Activated CD8-positive, alpha-beta memory T cell treated with anti-CD3 and anti-CD28 coated beads, Interleukin-2, amount 50 U/mL, for 24 hours (primary cell): ENCODE data around the gene ECI1.
A peak's percentile ranks its signal among the peaks of the same experiment; 100 is the strongest.

Source experiments
- DNase-seq: peaks from one replicate; pipeline ENCODE4 v3.0.0-alpha.2; 2020; ENCODE audit errors: extremely low read depth

Gene ECI1, protein sequence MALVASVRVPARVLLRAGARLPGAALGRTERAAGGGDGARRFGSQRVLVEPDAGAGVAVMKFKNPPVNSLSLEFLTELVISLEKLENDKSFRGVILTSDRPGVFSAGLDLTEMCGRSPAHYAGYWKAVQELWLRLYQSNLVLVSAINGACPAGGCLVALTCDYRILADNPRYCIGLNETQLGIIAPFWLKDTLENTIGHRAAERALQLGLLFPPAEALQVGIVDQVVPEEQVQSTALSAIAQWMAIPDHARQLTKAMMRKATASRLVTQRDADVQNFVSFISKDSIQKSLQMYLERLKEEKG

GRCh38 chr16:2251296-2252111, at the start of gene ECI1:
ECI1 (minus strand) TSS chr16:2251587; CDS start chr16:2251566, 21 bp downstream.
- DNase-seq = peak; percentile 43

GRCh38 chr16:2299915-2300192, 48.5 kb upstream of the ECI1 start:
- DNase-seq = no peak

GRCh38 chr16:2299121-2299914, 47.9 kb upstream of the ECI1 start:
- DNase-seq = no peak

GRCh38 chr16:2298621-2299020, 47.2 kb upstream of the ECI1 start:
- DNase-seq = no peak

DNA sequence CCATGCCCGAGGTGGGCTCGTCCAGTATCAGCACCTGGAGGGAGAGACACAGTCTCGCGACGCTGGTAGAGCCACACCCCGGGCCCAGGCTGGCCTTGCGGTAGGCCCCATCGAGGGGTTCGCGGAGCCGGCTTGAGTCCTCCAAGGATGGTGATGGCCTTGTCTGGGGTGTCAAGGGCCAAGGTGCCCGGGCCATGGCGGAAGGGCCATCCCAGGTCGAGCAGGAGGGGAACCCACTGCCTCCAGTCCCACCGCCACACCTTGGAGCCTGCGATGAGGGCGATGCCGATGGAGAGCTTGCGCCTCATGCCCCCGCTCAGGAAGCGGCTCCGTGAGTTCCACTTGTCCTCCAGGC, 46.1 kb upstream of the ECI1 start:
- DNase-seq = no peak

DNA sequence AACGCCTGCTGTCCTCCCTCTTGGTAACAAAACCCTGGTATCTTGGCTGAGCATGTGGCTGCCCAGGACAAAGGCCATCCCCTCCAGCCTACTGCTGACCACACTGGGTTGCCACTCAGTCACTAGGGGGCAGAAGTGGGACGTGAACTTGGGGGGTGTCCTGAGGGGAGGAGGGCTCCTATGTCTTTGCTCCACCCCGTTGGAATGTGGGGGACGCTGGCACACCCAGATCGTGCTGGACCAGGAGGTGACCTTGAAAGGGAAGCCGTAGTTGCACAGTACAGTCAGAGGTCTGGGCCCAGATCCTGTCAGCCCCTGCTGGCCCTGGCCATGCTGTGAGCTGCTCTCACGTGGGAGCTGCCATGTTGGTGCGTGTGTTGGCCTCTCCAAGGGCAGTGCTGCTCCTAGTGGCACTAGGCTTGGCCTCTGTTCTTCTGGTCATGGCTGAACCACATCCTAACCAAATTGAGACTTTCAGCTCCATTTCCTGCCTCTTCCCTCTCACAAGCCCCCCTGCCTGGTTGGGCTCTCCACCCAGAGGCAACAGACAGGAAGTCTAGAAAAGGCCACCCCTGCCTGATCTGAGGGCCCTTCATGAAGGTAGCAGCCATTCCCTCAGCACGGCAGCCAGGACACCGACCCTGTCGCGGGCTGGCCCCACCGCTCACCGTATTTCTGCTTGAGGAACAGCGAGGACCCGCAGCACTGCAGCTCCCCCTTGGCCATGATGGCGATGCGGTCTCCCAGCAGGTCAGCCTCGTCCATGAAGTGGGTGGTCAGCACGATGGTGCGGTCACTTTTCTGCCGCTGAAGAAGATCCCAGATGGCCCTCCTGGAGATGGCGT, 45.5 kb upstream of the ECI1 start:
- no peak for DNase-seq

- no peak for DNase-seq
Measured at GRCh38 chr16:2295056-2295798, 43.8 kb upstream of the ECI1 start.

DNA sequence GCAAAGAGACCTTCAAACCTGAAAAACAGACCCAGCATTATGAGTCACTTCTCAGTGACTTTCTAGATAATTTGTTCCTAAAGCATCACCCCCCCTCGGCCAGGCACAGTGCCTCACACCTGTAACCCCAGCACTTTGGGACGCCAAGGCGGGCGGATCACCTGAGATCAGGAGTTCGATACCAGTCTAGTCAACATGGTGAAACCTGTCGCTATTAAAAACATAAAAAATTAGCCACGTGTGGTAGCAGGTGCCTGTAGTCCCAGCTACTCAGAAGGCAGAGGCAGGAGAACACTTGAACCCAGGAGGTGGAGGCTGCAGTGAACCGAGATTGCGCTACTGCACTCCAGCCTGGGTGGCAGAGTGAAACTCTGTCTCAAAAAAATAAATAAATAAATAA, 40.8 kb upstream of the ECI1 start:
- no peak for DNase-seq

DNA sequence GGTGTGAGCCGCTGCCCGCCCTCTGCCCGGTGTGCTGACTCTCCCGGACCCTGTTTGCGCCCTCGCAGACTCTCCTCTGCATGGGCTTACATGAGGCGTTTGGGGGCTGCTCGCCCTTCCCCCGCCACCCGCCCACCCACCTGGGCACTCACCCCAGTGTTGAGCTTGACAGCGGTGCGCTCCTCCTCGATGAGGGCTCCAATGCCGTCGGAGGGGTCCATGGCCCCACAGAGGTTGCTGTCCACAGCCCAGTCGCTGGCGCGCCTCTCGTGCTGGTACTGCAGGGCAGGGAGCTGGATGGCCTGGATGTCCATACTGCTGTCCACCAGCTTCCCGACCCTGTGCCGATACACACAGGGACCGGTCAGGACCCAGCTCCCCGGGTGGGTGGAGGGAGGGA, 37.9 kb upstream of the ECI1 start:
- no peak for DNase-seq

DNA sequence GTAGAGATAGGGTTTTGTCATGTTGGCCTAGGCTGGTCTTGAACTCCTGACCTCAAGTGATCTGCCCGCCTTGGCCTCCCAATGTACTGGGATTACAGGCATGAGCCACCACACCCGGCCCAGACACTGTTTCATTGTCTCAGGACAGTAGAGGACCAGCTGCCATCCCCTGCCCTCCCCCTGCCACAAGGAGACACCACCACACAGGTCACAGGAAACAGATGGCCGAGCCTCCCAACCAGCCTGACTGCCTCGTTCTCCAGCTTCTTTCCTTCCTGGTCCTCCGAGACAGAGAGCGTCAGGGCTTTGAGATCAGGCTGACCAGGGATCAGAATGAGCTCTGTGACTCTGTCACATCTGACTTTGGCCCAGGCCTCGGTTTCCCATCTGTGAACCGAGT, 37.3 kb upstream of the ECI1 start:
- no peak for DNase-seq

DNA sequence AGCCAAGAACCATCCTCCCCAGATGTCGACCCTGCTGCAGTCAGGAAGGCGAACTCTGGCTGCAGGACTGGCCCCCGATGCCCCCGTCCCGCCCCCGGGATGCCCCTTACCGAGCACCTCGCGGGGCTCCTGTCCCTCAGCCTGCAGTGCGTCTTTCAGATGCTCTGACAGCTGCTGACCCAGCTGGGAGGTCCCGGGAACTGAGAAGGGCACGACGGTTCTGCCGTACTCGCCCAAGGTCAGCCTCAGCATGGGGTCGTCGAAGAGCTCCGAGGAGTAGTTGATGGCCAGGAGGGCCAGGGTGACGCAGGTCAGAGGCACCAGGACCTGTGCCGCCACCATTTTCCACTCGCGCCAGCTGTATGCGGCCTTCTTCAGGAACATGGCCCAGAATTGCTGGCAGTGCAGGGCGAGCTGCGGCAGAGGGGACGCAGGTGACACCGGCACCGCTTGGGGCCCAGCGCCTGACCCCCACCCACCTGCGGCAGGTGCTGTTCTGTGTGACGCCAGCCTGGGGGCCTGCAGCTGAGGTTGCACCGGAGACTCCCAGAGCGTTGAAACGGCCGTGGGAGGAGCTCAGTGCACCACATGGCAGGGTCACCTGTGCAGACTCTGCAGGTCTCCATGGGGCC, 36.6 kb upstream of the ECI1 start:
- DNase-seq = no peak

- DNase-seq = no peak
Measured at GRCh38 chr16:2286550-2286949, 35.2 kb upstream of the ECI1 start.

- no peak for DNase-seq
Measured at GRCh38 chr16:2285731-2286191, 34.4 kb upstream of the ECI1 start.

GRCh38 chr16:2284797-2285576, 33.6 kb upstream of the ECI1 start:
- DNase-seq = no peak

GRCh38 chr16:2284001-2284770, 32.8 kb upstream of the ECI1 start:
- DNase-seq = no peak

GRCh38 chr16:2282866-2283555, 31.6 kb upstream of the ECI1 start:
- DNase-seq = no peak

DNA sequence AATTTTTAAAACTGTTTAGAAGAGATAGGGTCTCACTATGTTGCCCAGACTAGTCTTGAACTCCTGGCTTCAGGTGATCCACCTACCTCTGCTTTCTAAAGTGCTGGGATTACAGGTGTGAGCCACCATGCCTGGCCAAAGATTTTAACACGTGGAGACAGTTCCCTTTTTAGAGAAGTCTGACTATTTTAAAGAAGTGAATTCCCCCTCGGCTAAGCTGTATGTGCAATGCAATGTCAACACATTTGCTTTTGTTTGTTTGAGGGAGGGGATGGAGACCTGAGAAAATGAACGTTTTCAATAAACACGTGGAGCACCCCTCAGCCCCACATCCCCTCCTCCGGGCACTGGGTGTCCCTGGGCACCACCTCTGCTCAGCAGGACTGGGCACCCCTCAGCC, 30.9 kb upstream of the ECI1 start:
- no peak for DNase-seq

DNA sequence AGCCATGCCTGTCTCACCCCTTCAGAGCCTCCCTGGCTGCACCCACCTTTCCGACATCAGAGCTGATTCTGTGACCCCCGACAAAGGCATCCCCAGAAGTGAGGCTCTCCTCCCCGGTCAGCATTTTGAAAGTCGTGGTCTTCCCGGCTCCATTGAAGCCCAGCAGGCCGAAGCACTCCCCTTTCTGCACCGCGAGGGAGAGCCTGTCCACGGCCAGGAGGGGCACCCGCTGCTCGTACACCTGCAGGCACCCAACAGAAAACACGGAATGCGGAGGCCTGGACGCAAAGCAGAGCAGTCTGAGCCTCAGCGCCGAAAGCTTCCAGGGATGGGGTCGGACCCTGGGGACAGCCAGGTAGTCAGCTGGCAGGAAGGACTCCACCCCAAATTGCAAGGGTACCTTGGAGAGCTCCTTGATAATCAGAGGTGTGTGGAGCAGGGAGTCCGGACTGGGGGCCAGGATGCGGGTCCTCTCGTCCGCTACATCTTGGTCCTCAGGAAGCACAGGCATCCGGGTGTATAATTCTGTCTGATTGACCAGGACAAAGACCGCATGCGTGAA, 29.7 kb upstream of the ECI1 start:
- DNase-seq = no peak
